Activated T-helper 1 cell treated with anti-CD3 and anti-CD28 coated beads, Interleukin-12 subunit alpha, Interleukin-12 subunit beta, Interleukin-2, Interleukin-4 antibody, amounts not matched to agents 30 ng/mL and 10 ng/mL and 1 ng/mL, durations not matched to agents 14 hours and 24 hours and 36 hours (primary cell): ENCODE results near the gene SHISA8. TPM values are rescaled to one million over a fixed set of nuclear protein-coding genes. Genes with fewer than 3 reads are reported as not detected.

ENCODE experiments used
- DNase-seq: peaks from one replicate; pipeline ENCODE4 v3.0.0; 2021; ENCODE audit warnings: low spot score
- H3K27ac Mint-ChIP-seq: one replicate; pipeline ENCODE4 v1.8.0; 2021; ENCODE audit warnings: mild to moderate bottlenecking, mixed read lengths
- H3K27me3 Mint-ChIP-seq: one replicate; pipeline ENCODE4 v1.8.0; 2022; ENCODE audit warnings: mild to moderate bottlenecking, moderate library complexity, mixed read lengths; ENCODE audit not compliant: insufficient read depth
- H3K36me3 Mint-ChIP-seq: one replicate; pipeline ENCODE4 v1.8.0; 2021; ENCODE audit warnings: low read depth, mixed read lengths
- H3K4me1 Mint-ChIP-seq: one replicate; pipeline ENCODE4 v1.8.0; 2021; ENCODE audit warnings: low read depth, mixed read lengths
- H3K4me3 Mint-ChIP-seq: one replicate; pipeline ENCODE4 v1.8.0; 2021; ENCODE audit warnings: mild to moderate bottlenecking, moderate library complexity, mixed read lengths
- H3K9me3 Mint-ChIP-seq: one replicate; pipeline ENCODE4 v1.8.0; 2021; ENCODE audit warnings: mixed read lengths
- intact Hi-C: fragments of 100-400 bp; cut with micrococcal nuclease; formaldehyde crosslinking; loops from one replicate; pipeline ENCODE4 v1.15.1; 2024
- total RNA-seq: library from RNA; stranded (reverse); gene quantifications from 2 replicates; pipeline ENCODE4 v1.2.3, GENCODE V29; 2022

Gene SHISA8
- total RNA-seq, 1 donor from 2014 or later: 5.8 TPM

DNA sequence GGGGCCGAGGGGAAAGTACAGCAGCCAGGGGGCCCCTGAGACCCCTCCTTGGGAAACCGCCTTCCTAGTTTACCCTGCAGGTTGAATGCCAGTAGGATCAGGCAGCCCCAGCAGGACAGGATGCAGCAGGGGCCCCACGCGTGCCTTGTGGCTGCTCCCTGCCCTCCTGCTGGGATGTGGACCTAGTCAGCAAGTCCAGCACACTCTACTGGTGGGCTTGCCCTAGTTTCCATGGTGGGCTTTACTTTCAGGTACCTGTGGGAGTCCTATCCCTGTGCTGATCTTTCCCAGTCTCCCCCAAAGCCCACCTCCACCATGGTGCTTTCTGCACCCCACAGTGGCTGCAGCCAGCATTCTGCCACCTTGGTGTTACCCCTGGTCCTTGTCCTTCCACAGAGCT is 22.2 kb downstream of the SHISA8 start:
- peaks cover 50% of the 10 kb centered on the region for H3K36me3 Mint-ChIP-seq
- no peaks in the 10 kb centered on the region for H3K9me3 Mint-ChIP-seq
- H3K4me1 Mint-ChIP-seq: peaks cover 13% of the 10 kb centered on the region
- intact Hi-C loops: no loop called here
- no peak overlapping the region for H3K27ac Mint-ChIP-seq
- H3K27me3 Mint-ChIP-seq: no peaks in the 10 kb centered on the region
- DNase-seq: no peak
- H3K4me3 Mint-ChIP-seq: no peak overlapping the region

DNA sequence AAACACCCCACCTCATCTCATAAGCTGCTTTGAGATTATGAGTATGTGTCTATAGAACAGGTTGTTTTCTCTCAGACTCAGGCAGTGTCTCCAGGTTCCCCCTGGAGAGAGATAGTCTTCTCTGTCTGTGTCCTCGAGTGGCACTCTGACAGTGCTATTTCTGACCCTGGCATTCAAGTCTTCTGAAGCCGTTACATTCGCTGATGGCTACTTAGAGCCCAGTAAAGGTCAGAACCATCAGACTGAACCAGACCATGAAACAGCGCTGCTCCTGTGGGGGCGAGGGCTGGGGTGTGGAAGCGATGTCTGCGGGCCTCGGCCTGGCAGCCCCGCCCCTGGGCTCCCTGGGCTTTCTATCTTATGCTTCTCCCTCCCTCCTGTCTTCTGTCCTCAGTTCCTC is 23.5 kb downstream of the SHISA8 start:
- Mint-ChIP-seq H3K9me3 (no peaks in the 10 kb centered on the region), H3K27me3 (no peaks in the 10 kb centered on the region), H3K4me1 (peaks cover 1% of the 10 kb centered on the region), H3K27ac (no peak overlapping the region), H3K36me3 (peaks cover 52% of the 10 kb centered on the region), H3K4me3 (no peak overlapping the region)
- intact Hi-C loops: no loop called here
- no peak for DNase-seq

DNA sequence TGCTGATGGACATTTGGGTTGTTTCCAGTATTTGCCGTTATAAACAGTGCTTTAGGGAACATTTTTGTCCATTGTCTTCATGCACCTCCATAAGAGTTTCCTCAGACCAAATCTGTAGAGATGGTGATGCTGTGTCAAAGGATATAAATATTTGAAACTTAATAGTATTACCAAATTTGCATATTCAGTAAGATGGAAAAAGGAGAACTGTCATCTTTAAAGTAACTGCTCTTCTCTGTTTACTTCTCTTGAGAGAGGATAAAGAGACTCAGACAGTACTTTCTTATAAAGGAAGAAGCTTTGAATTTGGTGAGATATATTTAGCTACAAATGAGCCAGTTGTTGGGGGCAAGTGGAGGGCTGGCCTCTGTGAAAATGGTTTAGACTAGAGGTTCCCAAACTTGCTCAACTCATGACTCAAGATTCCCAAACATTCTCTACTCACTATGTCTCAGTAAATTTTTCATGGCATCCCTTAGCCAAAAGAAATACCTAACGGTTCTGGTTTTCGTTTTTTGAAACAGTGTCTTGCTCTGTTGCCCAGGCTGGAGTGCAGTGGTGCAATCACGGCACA is 26.2 kb downstream of the SHISA8 start:
- no peak for DNase-seq
- no peak overlapping the region for H3K27ac Mint-ChIP-seq
- H3K4me3 Mint-ChIP-seq: no peak overlapping the region
- H3K27me3 Mint-ChIP-seq: no peaks in the 10 kb centered on the region
- peaks cover 64% of the 10 kb centered on the region for H3K36me3 Mint-ChIP-seq
- no peaks in the 10 kb centered on the region for H3K9me3 Mint-ChIP-seq
- intact Hi-C loops: no loop called here
- H3K4me1 Mint-ChIP-seq: no peaks in the 10 kb centered on the region

DNA sequence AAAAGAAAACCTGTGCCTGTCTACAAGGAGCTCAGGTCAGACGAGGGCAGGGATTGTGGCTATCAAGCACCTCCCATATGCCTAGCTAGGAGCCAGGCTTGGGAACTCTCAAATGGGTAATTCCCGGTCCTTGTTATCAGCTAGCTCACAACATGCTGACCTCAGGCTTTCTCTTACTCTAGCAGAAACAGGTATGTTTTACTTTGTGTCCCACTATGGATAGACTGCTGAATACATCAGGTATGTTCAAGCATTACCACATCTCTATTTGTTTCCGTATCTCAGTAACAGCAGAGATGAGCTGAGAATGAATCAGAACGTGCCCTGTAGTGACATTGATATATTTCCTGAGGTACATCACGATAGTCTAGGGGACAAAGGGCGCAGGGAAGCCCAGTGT is 29.4 kb downstream of the SHISA8 start:
- Mint-ChIP-seq H3K4me3 (no peak overlapping the region), H3K27ac (no peak overlapping the region), H3K4me1 (peaks cover 11% of the 10 kb centered on the region), H3K36me3 (peaks cover 71% of the 10 kb centered on the region), H3K27me3 (no peaks in the 10 kb centered on the region), H3K9me3 (no peaks in the 10 kb centered on the region)
- DNase-seq: no peak
- intact Hi-C loops: no loop called here

DNA sequence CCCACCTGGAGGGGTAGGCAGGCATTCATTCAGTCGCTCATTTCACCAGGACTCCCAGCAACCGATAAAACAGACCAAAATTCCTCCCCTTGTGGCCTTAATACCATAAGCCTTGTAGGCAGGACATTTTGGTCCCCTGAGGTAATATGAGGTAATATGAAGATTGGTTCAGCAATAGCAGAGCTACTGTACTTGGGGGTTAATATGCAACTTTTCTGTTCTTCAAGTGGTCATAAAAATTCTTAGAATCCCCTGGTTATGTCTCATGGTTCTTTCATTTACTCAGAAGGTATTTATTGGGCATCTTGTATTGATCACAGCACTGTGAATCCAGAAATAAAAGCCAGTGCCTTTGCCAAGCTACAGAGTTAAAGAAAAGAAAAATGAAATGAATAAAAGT is 29.8 kb downstream of the SHISA8 start:
- DNase-seq: no peak
- intact Hi-C loops: no loop called here
- H3K27me3 Mint-ChIP-seq: no peaks in the 10 kb centered on the region
- H3K9me3 Mint-ChIP-seq: no peaks in the 10 kb centered on the region
- H3K27ac Mint-ChIP-seq: no peak overlapping the region
- H3K36me3 Mint-ChIP-seq: peaks cover 70% of the 10 kb centered on the region
- H3K4me3 Mint-ChIP-seq: no peak overlapping the region
- peaks cover 11% of the 10 kb centered on the region for H3K4me1 Mint-ChIP-seq

DNA sequence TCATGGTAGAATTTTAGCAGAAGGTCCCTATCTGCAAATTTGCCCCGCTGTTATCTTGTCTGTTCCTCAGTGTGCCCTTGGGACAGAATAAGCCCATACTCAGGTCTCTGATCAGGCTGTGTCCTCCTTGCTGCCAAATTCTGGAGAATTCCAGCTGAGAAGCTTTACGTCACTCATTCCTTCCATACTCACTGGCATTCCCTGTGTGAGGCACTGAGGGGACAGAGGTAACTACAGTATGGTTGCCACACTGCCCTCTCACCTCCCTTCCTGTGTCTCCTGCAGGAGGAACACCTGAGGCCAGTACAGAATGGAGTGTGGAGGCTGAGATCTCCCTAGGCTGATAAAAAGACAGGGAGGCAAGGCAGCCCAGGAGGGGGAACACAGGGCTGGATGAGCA is 31.5 kb downstream of the SHISA8 start:
- Mint-ChIP-seq H3K9me3 (no peaks in the 10 kb centered on the region), H3K27me3 (no peaks in the 10 kb centered on the region), H3K4me1 (peaks cover 17% of the 10 kb centered on the region), H3K4me3 (no peak overlapping the region), H3K27ac (no peak overlapping the region), H3K36me3 (peaks cover 72% of the 10 kb centered on the region)
- DNase-seq: no peak
- intact Hi-C loops: no loop called here

DNA sequence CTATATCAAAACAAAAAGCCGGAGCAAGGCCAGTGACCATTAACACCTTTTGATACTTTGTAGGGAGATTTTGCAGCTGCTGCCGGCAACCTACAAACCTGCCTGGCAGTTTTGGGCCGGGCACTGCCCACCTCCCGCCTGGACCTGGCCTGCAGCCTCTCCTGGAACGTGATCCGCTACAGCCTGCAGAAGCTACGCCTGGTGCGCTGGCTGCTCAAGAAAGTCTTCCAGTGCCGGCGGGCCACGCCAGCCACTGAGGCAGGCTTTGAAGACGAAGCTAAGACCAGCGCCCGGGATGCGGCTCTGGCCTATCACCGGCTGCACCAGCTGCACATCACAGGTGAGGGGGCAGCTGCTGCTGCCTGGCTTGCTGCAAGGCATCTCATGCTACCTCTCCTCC is 34.2 kb downstream of the SHISA8 start:
- H3K36me3 Mint-ChIP-seq: peaks cover 69% of the 10 kb centered on the region
- no peaks in the 10 kb centered on the region for H3K9me3 Mint-ChIP-seq
- H3K27me3 Mint-ChIP-seq: no peaks in the 10 kb centered on the region
- H3K27ac Mint-ChIP-seq: no peak overlapping the region
- H3K4me3 Mint-ChIP-seq: no peak overlapping the region
- intact Hi-C loops: no loop called here
- H3K4me1 Mint-ChIP-seq: peaks cover 45% of the 10 kb centered on the region
- DNase-seq: no peak

DNA sequence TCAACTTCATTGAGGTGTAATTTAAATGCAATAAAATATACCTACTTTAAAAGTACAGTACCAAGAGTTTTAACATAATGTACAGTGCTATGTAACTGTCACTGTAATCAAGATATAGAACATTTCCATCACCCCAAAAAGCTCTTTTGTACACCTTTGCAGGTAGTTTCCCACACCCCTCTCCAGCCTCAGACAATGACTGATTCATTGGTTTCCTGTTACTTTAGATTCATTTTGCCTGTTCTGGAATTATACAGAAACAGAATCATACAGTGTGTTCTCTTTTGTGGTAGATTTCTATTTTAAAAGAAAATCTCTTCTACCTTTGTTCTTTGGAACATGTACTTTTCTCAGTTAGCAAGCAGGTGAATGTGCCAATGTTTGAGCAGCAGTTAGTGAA is 38.2 kb downstream of the SHISA8 start:
- peaks cover 69% of the 10 kb centered on the region for H3K36me3 Mint-ChIP-seq
- H3K4me3 Mint-ChIP-seq: peak overlapping the region; percentile 33
- intact Hi-C loops: loop anchor here (1.0 kb wide), 1 partner anchor 54 kb away; no protein-coding TSS in a partner anchor
- DNase-seq: no peak
- H3K4me1 Mint-ChIP-seq: peaks cover 72% of the 10 kb centered on the region
- H3K27ac Mint-ChIP-seq: peak overlapping the region; percentile 85
- H3K27me3 Mint-ChIP-seq: no peaks in the 10 kb centered on the region
- no peaks in the 10 kb centered on the region for H3K9me3 Mint-ChIP-seq

DNA sequence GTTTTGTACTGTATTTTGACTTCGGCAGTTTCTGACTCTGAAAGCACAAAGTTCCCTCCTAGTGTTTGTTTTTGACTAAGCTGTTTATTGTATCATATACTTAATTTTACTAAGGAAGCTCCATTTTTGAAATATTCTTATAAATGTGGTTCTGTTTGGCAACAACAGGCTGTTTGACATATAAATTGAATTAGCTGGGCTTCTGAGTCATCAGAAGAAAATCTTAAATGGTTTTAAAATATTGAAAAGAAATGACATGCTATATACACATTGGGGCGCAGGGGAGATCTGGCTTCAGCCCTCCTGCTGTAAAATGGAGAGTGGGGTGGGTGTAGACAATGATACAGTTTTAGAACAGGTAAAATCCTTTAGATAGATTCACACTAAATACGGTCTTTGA is 38.6 kb downstream of the SHISA8 start:
- peaks cover 67% of the 10 kb centered on the region for H3K36me3 Mint-ChIP-seq
- peak overlapping the region; percentile 85 for H3K27ac Mint-ChIP-seq

DNA sequence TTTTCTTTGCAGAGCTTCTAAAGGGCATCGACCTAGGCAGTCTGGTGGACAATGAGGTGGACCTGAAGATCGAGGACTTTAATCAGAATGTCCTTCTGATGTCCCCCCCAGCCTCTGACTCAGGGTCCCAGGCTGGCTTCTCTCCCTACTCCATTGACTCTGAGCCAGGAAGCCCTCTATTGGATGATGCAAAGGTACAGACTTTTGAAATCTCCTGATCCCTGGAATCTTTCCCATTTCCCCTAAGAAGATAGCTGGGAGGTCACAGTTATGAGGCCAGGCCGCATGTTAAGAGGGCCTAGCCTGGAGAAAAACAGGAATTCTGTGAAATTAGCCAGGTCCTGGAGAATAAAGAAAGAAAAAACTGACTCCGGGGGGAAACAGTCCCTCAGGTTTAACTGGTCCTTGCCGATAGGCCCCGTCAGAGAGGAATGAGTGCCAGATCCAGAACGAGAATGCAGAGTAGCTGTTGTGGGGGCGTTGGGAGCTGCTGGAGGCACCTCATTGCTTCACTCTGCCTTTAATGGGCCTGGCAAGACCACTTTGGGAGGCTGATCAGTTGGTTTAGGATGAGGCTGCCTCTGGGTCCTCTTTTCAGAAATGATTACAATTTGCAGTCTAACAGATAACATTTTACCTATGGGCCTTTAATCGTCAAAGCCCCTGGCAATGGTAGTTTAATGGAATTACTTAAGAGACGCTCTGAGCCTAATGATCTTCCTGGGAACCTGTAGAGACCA is 39.2 kb downstream of the SHISA8 start:
- no peaks in the 10 kb centered on the region for H3K9me3 Mint-ChIP-seq
- H3K27me3 Mint-ChIP-seq: no peaks in the 10 kb centered on the region
- H3K4me3 Mint-ChIP-seq: peak overlapping the region; percentile 72
- H3K27ac Mint-ChIP-seq: peak overlapping the region; percentile 85
- no peak for DNase-seq
- H3K4me1 Mint-ChIP-seq: peaks cover 72% of the 10 kb centered on the region
- peaks cover 68% of the 10 kb centered on the region for H3K36me3 Mint-ChIP-seq
- intact Hi-C loops: loop anchor here (1.0 kb wide), 1 partner anchor 53 kb away; no protein-coding TSS in a partner anchor

More for the DNA sequence above, 38.6 kb downstream of the SHISA8 start:
- intact Hi-C loops: loop anchor here (1.0 kb wide), 1 partner anchor 54 kb away; no protein-coding TSS in a partner anchor
- H3K4me3 Mint-ChIP-seq: peak overlapping the region; percentile 33
- H3K4me1 Mint-ChIP-seq: peaks cover 71% of the 10 kb centered on the region
- DNase-seq: no peak
- H3K9me3 Mint-ChIP-seq: no peaks in the 10 kb centered on the region
- H3K27me3 Mint-ChIP-seq: no peaks in the 10 kb centered on the region

DNA sequence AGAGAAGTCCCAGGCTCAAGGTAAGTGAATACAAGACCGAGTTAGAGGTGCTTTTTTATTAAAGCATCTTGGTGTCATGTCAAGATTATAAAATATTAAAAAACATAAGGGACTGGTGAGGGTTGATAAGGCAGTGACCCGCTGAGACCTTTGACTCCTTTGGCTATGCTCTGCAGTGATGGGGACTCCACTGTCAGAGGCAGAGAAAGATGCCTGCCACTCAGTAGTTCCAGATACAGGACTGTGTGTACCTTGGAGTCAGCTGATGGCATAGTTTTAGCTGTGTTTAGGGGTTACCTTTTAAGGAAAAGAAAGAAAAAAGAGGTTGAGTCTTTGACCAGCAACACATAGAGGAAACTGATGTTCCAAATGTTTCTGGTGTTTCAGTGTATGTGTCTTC is 40.8 kb downstream of the SHISA8 start:
- intact Hi-C loops: no loop called here
- Mint-ChIP-seq H3K9me3 (no peaks in the 10 kb centered on the region), H3K4me1 (peaks cover 71% of the 10 kb centered on the region), H3K27me3 (no peaks in the 10 kb centered on the region), H3K36me3 (peaks cover 71% of the 10 kb centered on the region), H3K27ac (peak overlapping the region; percentile 82), H3K4me3 (peak overlapping the region; percentile 76)
- no peak for DNase-seq

DNA sequence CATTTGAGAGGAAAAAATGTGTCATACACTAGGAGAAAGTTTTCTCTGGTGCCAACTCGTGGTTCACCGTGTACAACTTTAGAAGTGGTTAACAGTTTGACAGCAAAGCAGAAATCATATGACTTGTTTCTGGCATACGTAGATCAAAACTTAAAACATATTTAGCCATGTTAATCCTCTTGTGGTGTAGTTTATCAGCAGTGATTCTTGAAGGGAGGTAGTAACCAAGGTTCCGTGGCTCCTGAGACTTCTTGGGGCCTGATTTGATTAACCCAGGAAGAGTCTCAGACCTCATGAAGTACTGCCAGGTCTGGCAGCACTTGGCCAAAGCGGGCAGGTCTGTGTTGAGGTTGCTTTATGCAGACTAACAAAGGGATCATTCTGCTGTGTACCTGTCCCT is 41.5 kb downstream of the SHISA8 start:
- H3K9me3 Mint-ChIP-seq: no peaks in the 10 kb centered on the region
- intact Hi-C loops: loop anchor here (1.0 to 2.0 kb wide), 6 partner anchors 11 to 177 kb away; no protein-coding TSS in a partner anchor
- peak overlapping the region; percentile 82 for H3K27ac Mint-ChIP-seq
- DNase-seq: peak; percentile 10
- H3K4me3 Mint-ChIP-seq: peak overlapping the region; percentile 76
- H3K36me3 Mint-ChIP-seq: peaks cover 68% of the 10 kb centered on the region
- no peaks in the 10 kb centered on the region for H3K27me3 Mint-ChIP-seq
- peaks cover 67% of the 10 kb centered on the region for H3K4me1 Mint-ChIP-seq

DNA sequence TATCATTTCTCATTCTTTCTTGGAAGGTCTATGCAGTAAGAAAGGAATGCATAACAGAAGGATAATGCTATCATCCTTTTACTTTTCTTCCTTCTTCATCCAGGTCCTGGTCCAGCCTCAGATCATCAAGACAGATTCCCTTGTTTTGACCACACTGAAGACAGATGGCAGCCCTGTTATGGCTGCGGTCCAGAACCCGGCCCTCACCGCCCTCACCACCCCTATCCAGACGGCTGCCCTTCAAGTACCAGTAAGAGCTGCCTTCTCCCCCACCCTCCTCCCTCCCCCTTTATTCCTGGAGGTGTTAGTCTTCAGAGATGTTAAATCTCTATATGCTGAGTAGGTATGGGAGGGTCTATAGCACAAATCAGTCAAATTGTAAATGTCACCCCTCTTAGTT is 44.1 kb downstream of the SHISA8 start:
- intact Hi-C loops: no loop called here
- Mint-ChIP-seq H3K27ac (peak overlapping the region; percentile 38), H3K4me1 (peaks cover 59% of the 10 kb centered on the region), H3K4me3 (no peak overlapping the region), H3K36me3 (peaks cover 60% of the 10 kb centered on the region), H3K27me3 (no peaks in the 10 kb centered on the region), H3K9me3 (no peaks in the 10 kb centered on the region)
- DNase-seq: no peak
